ENCODE measurements around the gene IL17RC. TPM values are rescaled to one million over a fixed set of nuclear protein-coding genes. Genes with fewer than 3 reads are reported as not detected.

The IL17RC gene
- total RNA-seq, 1 experiment from 2014 or later: 6.8 TPM

DNA sequence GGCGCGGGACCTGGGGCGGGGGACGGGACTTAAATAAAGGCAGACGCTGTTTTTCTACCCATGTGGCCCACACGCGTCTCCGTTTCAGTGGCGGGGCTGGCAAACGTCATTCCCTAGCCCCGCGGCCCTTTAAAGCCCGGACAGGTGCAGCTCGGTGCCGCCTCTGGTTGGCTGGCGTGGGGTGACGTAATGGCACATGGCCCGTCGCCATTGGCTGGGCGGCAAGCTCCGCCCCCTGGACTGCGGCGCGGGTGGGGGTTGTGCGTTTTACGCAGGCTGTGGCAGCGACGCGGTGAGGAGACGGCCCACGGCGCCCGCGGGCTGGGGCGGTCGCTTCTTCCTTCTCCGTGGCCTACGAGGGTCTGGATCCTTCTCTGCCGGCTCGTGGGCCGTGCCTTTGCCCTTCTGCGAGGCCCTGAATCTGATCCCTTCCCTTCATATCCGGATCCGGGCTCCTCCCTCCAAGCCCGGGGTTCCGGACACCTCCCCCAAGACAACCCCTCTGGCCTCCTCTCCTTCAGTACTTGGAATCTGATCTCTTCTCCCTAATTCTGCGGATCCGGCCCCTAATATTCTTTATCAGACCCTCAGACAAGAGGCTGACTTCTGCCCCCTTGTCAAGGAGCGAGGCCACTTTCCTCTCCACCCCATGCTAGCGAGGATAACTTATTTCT, 16.8 kb downstream of the IL17RC start, which contains the start of gene CRELD1:
CRELD1 (plus strand) TSS at position 274 of the 674 bp plus-strand sequence. CDS start 605 bp downstream, outside the sequence.
- H2BK120ac ChIP-seq (ENCODE audit: low read depth, low read length, poor library complexity, severe bottlenecking): no peak within 1 kb of the TSS
- no peak within 1 kb of the TSS for H3K27ac ChIP-seq (ENCODE audit: insufficient read length, low read depth, low read length)
- Mint-ChIP-seq H3K27ac (peak within 1 kb of the TSS; percentile 94 to 98 (median 97)), H3K4me3 (peak within 1 kb of the TSS; percentile 88 to 94), H3K4me1 (peaks cover 10 to 14% of the 10 kb centered on the region in 2 experiments), H3K36me3 (ENCODE audit: insufficient read depth in 1 of 3, low read depth in 3 of 3) (peaks cover 5 to 29% (median 24%) of the 10 kb centered on the region in 3 experiments; a peak in 6 of 7 replicates), H3K27me3 (ENCODE audit: low read depth) (peaks cover 5% of the 10 kb centered on the region), H3K9me3 (peaks cover 0 to 4% of the 10 kb centered on the region in 2 experiments; a peak in 1 of 5 replicates)
- no peak within 1 kb of the TSS for H2AK5ac ChIP-seq (ENCODE audit: insufficient read length, low read length)
- H4K20me1 ChIP-seq (ENCODE audit: control insufficient read depth, insufficient read depth, insufficient read length): no peaks in the 10 kb centered on the region
- DNase-seq: peak; percentile 95
- no peak within 1 kb of the TSS for H4K8ac ChIP-seq (replicated peaks; ENCODE audit: insufficient read length, low read depth, low read length)
- no peaks in the 10 kb centered on the region for H3K79me2 ChIP-seq (ENCODE audit: insufficient read depth, low read length)
- H3K56ac ChIP-seq (ENCODE audit: insufficient read length, low read depth, low read length): no peak within 1 kb of the TSS
- no peak within 1 kb of the TSS for H3K4ac ChIP-seq (ENCODE audit: low read depth, low read length)
- peak within 1 kb of the TSS; percentile 56 for H3K4me2 ChIP-seq (ENCODE audit: insufficient read depth, insufficient read length, low read length)
- H2BK20ac ChIP-seq (ENCODE audit: low read depth, low read length, poor library complexity, severe bottlenecking): no peak within 1 kb of the TSS
- H2BK5ac ChIP-seq (ENCODE audit: insufficient read length, low read length): no peak within 1 kb of the TSS
- no peaks in the 10 kb centered on the region; the same call in 1 of the 2 replicates for H3K4me1 ChIP-seq (ENCODE audit: insufficient read depth, low read length)
- H4K91ac ChIP-seq (ENCODE audit: insufficient read length, low read depth, low read length): no peak within 1 kb of the TSS
- H3K9me3 ChIP-seq (ENCODE audit: control insufficient read depth, low read depth, low read length): no peaks in the 10 kb centered on the region
- no peak within 1 kb of the TSS for H2BK12ac ChIP-seq (ENCODE audit: insufficient read length, low read depth, low read length)
- no peaks in the 10 kb centered on the region for H3K79me1 ChIP-seq (ENCODE audit: insufficient read depth, low read depth, low read length, poor library complexity, severe bottlenecking)
- H3K18ac ChIP-seq (ENCODE audit: insufficient read length, low read depth, low read length): peak within 1 kb of the TSS; percentile 76
- H3K27me3 ChIP-seq (ENCODE audit: insufficient read depth, low read length): no peaks in the 10 kb centered on the region
- no peak within 1 kb of the TSS for H3K23ac ChIP-seq (ENCODE audit: insufficient read length, low read depth, low read length)
- H3K23me2 ChIP-seq (ENCODE audit: insufficient read length, low read depth, low read length, poor library complexity, severe bottlenecking): peaks cover 7% of the 10 kb centered on the region
- H4K5ac ChIP-seq (ENCODE audit: insufficient read length, low read depth, low read length): no peak within 1 kb of the TSS
- peak within 1 kb of the TSS; percentile 88 for H3K14ac ChIP-seq (ENCODE audit: insufficient read depth, low read length)
- H2AFZ ChIP-seq (ENCODE audit: low read length): no peak within 1 kb of the TSS
- H3T11ph ChIP-seq (ENCODE audit: low read length): no peak within 1 kb of the TSS
- WGBS (ENCODE audit: extremely low coverage, insufficient read length, low lambda C conversion rate): no CpG with 5 or more reads among the region's 50 CpGs
- TF ChIP-seq, protein P1, sequence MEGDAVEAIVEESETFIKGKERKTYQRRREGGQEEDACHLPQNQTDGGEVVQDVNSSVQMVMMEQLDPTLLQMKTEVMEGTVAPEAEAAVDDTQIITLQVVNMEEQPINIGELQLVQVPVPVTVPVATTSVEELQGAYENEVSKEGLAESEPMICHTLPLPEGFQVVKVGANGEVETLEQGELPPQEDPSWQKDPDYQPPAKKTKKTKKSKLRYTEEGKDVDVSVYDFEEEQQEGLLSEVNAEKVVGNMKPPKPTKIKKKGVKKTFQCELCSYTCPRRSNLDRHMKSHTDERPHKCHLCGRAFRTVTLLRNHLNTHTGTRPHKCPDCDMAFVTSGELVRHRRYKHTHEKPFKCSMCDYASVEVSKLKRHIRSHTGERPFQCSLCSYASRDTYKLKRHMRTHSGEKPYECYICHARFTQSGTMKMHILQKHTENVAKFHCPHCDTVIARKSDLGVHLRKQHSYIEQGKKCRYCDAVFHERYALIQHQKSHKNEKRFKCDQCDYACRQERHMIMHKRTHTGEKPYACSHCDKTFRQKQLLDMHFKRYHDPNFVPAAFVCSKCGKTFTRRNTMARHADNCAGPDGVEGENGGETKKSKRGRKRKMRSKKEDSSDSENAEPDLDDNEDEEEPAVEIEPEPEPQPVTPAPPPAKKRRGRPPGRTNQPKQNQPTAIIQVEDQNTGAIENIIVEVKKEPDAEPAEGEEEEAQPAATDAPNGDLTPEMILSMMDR (conservative IDR thresholded peaks at IDR 0.05): no peak
- no peak within 1 kb of the TSS for H2BK15ac ChIP-seq (ENCODE audit: low read depth, low read length)
- H3K9ac ChIP-seq (ENCODE audit: extremely low read depth, insufficient read length, low read length): peak within 1 kb of the TSS; percentile 74

All from H9 (cell line).